ENCODE measurements around the gene ODC1.

- no peak for TF ChIP-seq CTCF (IDR thresholded peaks at IDR 0.05)
- no peak for TF ChIP-seq ZFX (IDR thresholded peaks at IDR 0.05; ENCODE audit: borderline replicate concordance)
These were observed 42.1 kb downstream of the ODC1 start for GRCh38 chr2:10406016-10406415.
